SU-DHL-6 (cell line): ENCODE measurements around the gene PARD6G.

ENCODE experiments used
- H2AFZ ChIP-seq: fragments of 200-600 bp; sonication (generic); 2 replicates; pipeline ENCODE4 v1.6.1; 2014; ENCODE audit warnings: low read depth, mild to moderate bottlenecking, moderate library complexity, mixed read lengths, antibody characterized with exemption, low read length; ENCODE audit not compliant: severe bottlenecking
- H3F3A ChIP-seq: fragments of 200-600 bp; shearing (Covaris generic); 2 replicates; pipeline ENCODE4 v1.6.0; 2016; ENCODE audit warnings: antibody characterized with exemption, mild to moderate bottlenecking; ENCODE audit not compliant: insufficient read depth
- H3K27ac ChIP-seq: fragments of 200-600 bp; sonication (generic); 2 replicates; pipeline ENCODE4 v1.5.1; 2016; ENCODE audit warnings: low read depth, mild to moderate bottlenecking, low read length, moderate library complexity, mixed read lengths
- H3K27me3 ChIP-seq: fragments of 200-600 bp; sonication (generic), shearing (Covaris generic); 2 replicates; pipeline ENCODE4 v1.6.0; 2014; ENCODE audit warnings: mild to moderate bottlenecking, low read length
- H3K36me3 ChIP-seq: fragments of 200-600 bp; sonication (generic); 2 replicates; pipeline ENCODE4 v1.6.1; 2014; ENCODE audit warnings: mild to moderate bottlenecking, low read length, mixed read lengths
- H3K4me2 ChIP-seq: fragments of 300-600, 200-600 bp; shearing (Covaris generic), sonication (generic); 2 replicates; pipeline ENCODE4 v1.6.0; 2014; ENCODE audit warnings: low read length, low read depth, mild to moderate bottlenecking; ENCODE audit not compliant: poor library complexity, severe bottlenecking
- H3K4me3 ChIP-seq: fragments of 200-600 bp; sonication (generic); 2 replicates; pipeline ENCODE4 v1.5.1; 2014; ENCODE audit warnings: antibody characterized with exemption, low read length, mild to moderate bottlenecking, mixed read lengths; ENCODE audit not compliant: insufficient read depth, poor library complexity, severe bottlenecking
- H3K79me2 ChIP-seq: fragments of 200-600 bp; sonication (generic); 2 replicates; pipeline ENCODE4 v1.6.1; 2014; ENCODE audit warnings: mild to moderate bottlenecking, low read length, moderate library complexity; ENCODE audit not compliant: insufficient read depth
- H3K9ac ChIP-seq: fragments of 200-600 bp; sonication (generic); 2 replicates; pipeline ENCODE4 v1.7.0; 2014; ENCODE audit warnings: mild to moderate bottlenecking, low read length
- H3K9me2 ChIP-seq: fragments of 200-600 bp; sonication (generic); replicated peaks from 2 replicates; pipeline ENCODE4 v1.6.1; 2014; ENCODE audit warnings: low read length; ENCODE audit not compliant: insufficient read depth
- H3K9me3 ChIP-seq: fragments of 200-600 bp; sonication (generic); 2 replicates; pipeline ENCODE4 v1.6.1; 2014; ENCODE audit warnings: low read length, mixed read lengths; ENCODE audit not compliant: insufficient read depth
- H4K20me1 ChIP-seq: fragments of 200-600 bp; sonication (generic); 2 replicates; pipeline ENCODE4 v1.6.1; 2014; ENCODE audit warnings: low read depth, mild to moderate bottlenecking, antibody characterized with exemption, low read length, moderate library complexity, mixed read lengths
- EZH2phosphoT487 ChIP-seq: fragments of 200-600 bp; sonication (generic), shearing (Covaris generic); conservative IDR thresholded peaks from 2 replicates; pipeline ENCODE4 v1.6.1; 2018; ENCODE audit warnings: mild to moderate bottlenecking, antibody characterized with exemption, low read length, moderate library complexity, mixed read lengths
- TF ChIP-seq, protein P1 (sequence below): fragments of 200-600 bp; sonication (generic); IDR thresholded peaks from one replicate; pipeline ENCODE4 v1.5.1; 2017; ENCODE audit warnings: antibody characterized with exemption, mild to moderate bottlenecking, low read length, moderate library complexity; ENCODE audit not compliant: insufficient read depth, poor library complexity, severe bottlenecking

Gene PARD6G

DNA sequence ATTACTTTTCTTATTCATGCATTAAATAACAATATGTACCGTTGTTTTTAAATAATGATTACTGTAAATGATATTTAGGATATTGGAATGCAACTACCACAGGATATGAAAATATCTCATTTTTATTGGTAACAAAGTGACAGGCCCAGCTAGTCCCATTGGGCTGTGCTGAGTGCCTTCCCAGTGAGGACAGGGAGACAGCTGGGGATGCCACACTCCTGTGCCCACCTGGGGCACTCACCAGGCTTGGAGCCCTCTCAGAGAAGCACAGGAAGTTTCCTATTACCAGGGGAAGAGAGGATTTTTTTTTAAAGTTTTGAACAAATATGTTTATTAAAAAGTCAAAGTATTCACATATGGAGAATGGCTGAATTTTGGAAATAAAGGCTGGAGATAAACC is 48.9 kb downstream of the PARD6G start:
- H3K79me2 ChIP-seq = no peaks in the 10 kb centered on the region
- H3K9me2 ChIP-seq = no peaks in the 10 kb centered on the region
- no peaks in the 10 kb centered on the region for H3K36me3 ChIP-seq
- no peak overlapping the region for H3K4me2 ChIP-seq
- H3K27ac ChIP-seq = no peak overlapping the region
- no peak overlapping the region for H2AFZ ChIP-seq
- no peak overlapping the region for H3K4me3 ChIP-seq
- no peaks in the 10 kb centered on the region for H3F3A ChIP-seq
- H4K20me1 ChIP-seq = no peaks in the 10 kb centered on the region
- H3K27me3 ChIP-seq = no peaks in the 10 kb centered on the region
- no peak overlapping the region for H3K9ac ChIP-seq
- no peaks in the 10 kb centered on the region for H3K9me3 ChIP-seq
- TF ChIP-seq, protein P1, sequence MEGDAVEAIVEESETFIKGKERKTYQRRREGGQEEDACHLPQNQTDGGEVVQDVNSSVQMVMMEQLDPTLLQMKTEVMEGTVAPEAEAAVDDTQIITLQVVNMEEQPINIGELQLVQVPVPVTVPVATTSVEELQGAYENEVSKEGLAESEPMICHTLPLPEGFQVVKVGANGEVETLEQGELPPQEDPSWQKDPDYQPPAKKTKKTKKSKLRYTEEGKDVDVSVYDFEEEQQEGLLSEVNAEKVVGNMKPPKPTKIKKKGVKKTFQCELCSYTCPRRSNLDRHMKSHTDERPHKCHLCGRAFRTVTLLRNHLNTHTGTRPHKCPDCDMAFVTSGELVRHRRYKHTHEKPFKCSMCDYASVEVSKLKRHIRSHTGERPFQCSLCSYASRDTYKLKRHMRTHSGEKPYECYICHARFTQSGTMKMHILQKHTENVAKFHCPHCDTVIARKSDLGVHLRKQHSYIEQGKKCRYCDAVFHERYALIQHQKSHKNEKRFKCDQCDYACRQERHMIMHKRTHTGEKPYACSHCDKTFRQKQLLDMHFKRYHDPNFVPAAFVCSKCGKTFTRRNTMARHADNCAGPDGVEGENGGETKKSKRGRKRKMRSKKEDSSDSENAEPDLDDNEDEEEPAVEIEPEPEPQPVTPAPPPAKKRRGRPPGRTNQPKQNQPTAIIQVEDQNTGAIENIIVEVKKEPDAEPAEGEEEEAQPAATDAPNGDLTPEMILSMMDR = no peak
- no peak for TF ChIP-seq EZH2phosphoT487

- no peak overlapping the region for H2AFZ ChIP-seq
- no peak overlapping the region for H3K9ac ChIP-seq
- no peaks in the 10 kb centered on the region for H3K79me2 ChIP-seq
- H3K9me2 ChIP-seq = no peaks in the 10 kb centered on the region
- TF ChIP-seq EZH2phosphoT487 = no peak
- TF ChIP-seq, protein P1 = no peak
- H3K36me3 ChIP-seq = no peaks in the 10 kb centered on the region
- no peak overlapping the region for H3K27ac ChIP-seq
- no peak overlapping the region for H3K4me2 ChIP-seq
- H3K4me3 ChIP-seq = no peak overlapping the region
- no peaks in the 10 kb centered on the region for H3F3A ChIP-seq
- no peaks in the 10 kb centered on the region for H3K27me3 ChIP-seq
- no peaks in the 10 kb centered on the region for H3K9me3 ChIP-seq
- H4K20me1 ChIP-seq = no peaks in the 10 kb centered on the region
Measured at GRCh38 chr18:80197528-80197927, 49.8 kb downstream of the PARD6G start.

- Histone ChIP-seq H4K20me1 (no peaks in the 10 kb centered on the region), H3K79me2 (no peaks in the 10 kb centered on the region), H3K9me3 (no peaks in the 10 kb centered on the region), H3K4me2 (no peak overlapping the region), H3K9ac (no peak overlapping the region), H3K36me3 (no peaks in the 10 kb centered on the region), H3F3A (no peaks in the 10 kb centered on the region), H2AFZ (no peak overlapping the region), H3K9me2 (no peaks in the 10 kb centered on the region), H3K27me3 (no peaks in the 10 kb centered on the region), H3K4me3 (no peak overlapping the region), H3K27ac (no peak overlapping the region)
- TF ChIP-seq, protein P1 = no peak
- no peak for TF ChIP-seq EZH2phosphoT487
Measured at GRCh38 chr18:80196528-80197320, 50.6 kb downstream of the PARD6G start.
